ENCODE data around the gene TMEM204.

The TMEM204 gene

DNA sequence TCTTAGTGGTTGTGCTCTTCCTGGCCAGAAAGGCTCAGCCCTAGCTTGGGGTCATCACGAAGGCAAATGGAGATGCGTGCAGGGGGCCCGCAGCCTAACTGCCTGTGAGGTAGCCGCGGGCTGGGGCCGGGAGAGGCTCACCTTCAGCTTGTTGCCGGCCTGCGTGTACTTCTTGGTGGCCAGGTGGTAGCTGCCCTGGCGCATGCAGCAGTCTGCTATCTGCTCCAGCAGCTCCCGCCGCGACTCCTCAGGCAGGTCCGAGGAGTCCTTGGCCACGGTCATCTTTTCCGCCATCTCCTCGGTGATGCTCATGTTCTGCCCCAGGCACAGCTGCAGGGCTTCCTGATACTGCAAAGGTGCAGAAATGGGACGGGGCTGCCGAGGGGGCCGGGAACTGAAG is 13.0 kb upstream of the TMEM204 start:
- DNase-seq (ENCODE audit: low spot score) = no peak

DNA sequence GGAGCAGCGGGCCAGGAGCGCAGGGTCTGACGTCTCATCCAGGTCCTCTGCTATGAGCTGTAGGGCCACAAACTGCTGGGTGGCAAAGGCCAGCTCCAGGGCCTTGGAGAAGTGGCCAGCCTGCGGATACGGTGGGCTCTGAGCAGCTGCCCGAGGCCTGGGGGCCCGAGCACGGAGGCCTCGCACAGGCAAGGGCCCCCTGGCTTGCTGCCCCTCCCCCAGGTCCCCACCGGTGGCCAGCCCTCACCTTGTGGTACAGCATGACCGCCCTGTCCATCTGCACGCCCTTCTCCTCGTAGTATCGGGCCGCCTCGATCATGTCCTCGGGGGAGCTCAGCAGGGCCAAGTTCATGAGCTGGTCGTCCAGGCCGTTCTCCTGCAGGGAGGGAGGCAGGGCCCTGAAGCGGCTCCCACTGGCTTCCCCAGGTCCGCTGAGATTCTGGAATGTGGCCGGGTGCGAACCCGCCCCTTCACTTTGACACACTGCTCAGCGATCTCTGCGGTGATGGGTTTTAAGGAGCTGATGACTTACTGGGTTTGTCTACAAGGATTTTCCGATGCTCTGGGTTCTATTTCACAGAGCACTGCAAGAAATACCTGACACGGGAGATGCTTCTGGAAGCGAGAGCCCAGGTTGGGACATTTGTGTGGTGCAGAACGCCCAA is 9.8 kb upstream of the TMEM204 start:
- DNase-seq (ENCODE audit: low spot score) = no peak

DNA sequence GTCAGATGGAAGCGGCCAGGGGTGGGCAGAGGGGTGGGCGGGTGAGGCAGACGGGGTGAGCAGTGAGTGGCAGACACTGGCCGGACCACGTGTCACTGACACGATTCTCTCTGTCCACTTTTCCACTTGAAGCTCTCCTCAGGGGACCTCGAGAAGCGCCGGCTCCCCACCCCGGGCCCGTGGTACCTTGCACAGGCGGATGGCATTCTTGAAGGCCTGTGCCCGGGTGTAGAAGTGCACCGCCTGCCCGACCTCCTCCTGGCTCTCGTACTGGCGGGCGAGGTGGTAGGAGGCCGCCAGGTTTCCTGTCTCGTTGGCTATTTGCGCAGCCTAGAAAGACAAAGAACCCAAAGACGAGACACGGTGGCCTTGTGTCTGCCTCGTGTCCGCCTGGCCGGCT is 9.1 kb upstream of the TMEM204 start:
- DNase-seq (ENCODE audit: low spot score) = no peak

DNA sequence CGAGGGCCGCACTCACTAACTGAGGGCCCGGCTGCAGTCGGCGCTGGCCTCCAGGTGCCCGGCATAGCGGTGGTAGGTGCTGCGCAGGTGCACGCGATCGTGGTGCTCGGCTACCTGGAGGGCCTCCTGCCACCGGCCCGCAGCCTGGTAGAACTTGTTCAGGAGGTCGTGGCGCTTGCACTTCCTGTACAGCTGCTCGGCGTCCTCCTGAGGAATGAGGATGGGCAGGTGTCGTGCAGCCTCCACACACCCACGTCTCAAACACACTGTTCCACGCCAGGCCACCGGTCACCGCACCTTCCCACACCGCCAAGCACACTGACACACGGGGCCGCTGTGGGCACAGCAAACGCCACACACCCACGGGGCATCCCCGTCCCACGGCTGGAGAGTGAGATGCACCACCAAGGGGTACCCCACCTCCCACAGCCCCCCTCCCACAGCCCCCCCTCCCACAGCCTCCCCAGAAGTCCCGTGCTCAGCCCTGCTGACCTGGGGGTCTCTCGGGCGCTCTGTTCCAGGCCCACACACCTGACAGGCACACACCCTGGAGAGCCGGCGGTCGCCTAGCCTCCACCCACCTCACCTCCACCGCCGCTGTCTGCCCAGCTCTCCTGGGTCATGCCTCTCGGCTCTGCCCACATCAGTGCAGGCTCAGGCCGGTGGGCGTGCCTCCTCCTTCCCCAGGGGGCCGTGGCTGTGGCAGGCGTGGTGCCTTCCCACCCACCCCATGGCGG is 7.4 kb upstream of the TMEM204 start:
- DNase-seq (ENCODE audit: low spot score) = no peak

DNA sequence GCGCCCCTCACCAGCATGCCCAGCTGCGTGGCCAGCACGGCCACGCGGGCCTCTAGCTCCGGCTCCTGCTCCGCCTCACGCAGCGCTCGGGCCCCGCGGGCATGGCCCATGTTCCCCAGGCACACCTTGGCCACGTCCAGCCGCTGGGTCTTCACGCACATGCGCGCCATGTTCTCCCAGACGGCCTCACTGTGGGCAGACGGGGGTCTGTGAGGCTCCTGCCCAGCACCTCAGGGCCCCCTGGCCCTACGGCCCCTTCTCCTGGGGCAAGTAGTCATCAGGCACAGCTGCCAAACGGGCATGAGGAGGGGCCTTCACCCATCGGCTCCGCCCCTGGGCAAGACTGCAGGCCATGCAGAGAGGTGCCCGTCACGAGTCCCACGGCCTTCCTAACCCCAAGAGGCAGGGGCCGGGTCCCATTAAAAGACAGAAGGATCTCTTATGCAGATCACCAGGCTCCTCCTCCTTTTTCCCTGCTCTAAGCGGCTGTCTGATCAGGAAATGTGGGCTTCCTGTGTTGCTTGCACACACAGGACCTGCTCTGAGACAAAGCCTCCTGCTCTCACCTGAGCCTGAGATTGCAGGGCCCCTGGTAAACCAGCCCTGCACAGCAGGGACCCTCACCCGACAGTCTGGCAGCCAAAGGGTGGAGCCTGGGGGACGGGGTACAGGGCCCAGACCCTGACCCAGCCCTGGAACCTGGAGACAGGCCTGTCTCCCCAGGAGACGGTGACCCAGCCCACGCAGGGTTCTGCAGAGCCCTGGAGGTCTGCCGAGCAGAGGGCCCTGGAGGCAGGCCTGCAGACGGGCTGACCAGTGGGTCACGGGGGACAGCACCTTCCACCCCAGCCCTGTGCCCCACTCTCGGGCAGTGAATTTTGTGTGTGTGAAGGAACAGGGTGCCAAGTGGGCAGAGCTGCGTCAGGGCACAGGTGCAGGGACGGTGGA is 6.6 kb upstream of the TMEM204 start:
- DNase-seq (ENCODE audit: low spot score) = no peak

DNA sequence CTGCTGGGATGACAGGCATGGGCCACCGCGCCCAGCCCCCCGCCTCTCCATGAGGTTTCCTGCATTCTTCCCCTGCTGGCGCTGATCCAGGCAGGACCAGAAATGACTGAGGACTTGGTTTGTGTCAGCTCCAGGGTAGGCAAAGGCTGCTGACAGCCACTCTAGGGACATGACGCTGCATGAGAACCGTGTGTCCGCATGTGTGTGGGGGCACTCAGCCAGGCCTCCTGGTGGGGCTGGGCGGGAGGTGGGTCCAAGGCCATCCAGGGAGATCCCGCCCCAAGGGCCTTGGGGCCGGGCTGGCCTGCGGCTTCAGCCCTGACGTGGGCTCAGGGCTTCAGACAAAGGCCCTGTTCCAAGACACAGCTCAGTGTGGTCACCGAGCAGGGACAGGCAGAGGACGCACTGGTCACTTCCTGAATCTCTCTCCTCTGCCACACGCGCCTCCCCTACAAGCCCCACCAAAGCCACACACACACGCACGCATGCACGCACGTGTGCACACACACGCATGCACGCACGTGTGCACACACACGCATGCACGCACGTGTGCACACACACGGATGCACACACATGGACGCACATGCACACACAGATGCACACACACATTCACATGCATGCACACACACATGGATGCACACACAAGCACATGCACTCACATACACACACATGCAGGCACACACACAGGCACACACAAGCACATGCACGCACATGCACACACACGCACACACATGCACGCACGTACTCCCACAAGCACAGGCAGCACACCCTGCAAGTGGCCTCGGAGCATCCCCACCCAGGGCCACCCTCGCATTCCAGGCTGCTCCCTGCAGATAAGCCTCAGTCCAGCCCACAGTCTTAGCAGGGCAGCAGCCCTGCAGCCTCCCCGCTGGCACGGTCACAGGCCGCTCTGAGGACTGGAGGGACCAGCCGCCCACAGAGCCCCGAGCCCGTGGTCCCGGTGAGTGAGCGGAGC is 5.3 kb upstream of the TMEM204 start:
- no peak for DNase-seq (ENCODE audit: low spot score)

DNA sequence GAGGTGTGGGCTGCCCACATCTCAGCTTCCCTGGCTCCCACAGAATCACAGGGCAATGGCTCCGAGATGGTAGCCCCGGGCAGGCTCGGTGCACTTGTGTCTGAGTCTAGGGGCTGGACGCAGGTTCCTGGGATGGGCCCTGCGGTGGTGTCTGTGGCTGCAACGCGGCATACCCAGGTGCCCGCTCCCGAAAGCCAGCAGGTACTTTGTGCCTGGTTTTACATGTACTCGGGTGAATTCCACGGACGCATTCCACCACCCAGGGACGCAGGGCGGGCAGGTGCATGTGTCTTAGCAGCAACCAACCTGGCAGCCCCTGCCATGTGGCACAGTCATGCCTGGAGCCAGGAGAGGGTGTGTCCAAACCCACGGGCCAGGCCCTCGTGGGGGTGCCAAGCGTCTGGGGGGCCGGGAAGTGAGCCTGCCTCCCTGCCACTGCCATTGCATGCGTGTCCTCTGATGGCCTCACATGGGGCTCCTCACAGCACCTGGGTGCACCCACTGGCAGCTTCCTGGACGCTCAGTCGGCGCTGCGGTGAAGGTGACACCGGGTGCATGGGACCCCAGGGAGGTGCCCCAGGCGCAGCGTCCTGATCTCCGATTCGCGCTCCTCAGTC is 4.4 kb upstream of the TMEM204 start:
- DNase-seq (ENCODE audit: low spot score) = no peak

DNA sequence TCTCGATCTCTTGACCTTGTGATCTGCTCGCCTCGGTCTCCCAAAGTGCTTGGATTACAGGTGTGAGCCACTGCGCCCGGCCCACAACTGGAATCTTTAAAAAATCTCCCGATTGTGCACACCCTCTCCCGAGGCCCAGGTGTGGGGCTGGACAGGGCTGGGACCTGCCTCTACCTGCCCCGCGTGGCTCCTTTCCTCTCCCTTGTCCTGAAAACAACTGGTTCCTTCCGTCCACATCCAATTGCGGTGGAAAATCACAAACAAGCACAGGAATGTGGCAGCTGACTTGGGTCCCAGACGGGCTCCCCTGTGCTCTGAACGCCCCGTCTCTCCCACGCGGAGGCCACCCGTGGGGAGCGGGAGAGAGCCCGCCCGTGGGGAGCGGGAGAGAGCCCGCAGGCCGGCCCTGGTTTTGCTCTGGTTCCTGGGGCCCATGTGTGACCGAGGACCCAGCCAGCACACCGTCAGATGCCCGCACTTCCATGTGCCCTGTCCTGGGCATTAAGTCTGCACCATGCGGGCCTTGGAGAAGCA is 3.0 kb upstream of the TMEM204 start:
- no peak for DNase-seq (ENCODE audit: low spot score)

DNA sequence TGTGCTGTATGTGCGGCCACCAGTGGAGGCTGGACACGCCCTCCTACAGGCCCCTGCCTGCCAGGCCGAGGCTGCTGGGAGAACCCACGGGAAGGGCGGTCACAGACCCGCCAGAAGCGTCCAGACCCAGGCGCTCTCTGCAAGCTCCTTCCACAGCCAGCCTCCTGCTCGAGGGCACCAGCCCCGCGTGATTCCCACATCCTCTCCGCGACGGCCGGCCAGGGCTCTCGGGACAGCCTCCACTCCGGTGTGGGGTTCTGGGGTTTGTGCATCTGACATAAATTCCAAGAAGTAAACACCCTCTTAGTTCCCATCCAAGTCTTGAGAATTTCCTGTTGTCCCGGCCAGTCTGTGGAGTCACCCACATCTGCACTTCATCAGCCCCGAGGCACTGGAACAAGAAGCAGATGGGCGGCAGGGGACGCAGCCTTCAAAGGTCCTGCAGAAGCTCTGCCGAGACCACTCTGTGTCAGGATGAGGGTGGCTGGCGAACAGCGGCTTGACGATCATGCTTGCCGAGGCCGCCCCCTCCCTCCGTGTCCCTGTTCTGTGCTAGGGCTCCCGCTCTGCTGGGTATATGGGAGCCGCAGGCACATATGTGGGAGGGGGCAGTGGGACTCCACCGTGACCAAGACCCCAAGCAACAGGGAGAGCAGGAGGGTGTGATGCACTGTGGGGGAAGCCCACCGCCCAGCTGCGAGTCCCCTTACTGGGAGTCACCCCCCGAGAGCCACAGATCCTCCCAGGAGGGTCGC is 2.4 kb upstream of the TMEM204 start:
- DNase-seq (ENCODE audit: low spot score) = no peak

DNA sequence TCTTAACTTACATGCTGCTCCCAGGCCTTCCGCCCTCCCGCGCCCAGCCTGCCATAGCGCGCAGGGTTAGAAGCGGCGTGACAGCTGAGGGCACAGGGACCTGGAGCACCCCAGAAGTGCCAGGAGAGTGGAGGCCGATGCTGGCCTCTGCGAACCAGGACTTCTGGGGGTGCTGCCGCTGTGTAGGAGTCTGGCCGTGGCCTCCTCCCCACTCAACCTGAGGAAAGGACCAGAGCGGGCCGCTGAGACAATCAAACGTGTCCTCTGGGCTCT is 1.9 kb upstream of the TMEM204 start:
- DNase-seq (ENCODE audit: low spot score) = no peak

DNA sequence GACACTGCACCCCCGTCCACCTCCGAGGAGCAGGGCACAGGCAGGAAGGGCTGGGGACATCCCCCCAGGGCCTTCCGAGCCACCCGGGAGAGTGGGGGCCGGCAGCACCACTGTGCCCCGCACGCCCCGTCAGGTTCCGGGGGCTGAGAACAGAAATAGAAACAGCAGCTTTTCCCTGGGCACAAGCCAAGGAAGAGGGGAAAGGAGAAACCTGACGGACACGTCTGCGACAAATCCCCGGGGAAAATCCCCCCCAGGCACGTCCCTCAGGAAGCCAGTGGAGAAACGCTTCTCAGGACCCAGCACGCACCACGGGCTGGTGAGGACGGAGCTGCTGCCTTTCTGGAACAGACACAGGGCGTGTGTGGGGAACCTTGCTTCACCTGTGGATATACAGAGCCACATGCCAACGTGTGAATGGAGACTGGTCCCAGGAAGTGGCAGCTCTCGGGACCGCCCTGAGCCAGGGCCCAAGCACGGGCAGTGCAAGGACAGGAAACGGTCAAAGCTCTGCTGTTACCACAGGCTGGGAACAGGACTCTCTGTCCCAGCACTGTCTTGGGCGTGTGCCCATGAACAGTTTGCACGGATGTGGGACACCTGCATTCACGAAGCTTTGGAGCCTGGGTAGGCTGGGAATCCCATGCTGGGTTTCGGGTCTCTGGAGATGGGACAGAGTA is 1.2 kb upstream of the TMEM204 start:
- no peak for DNase-seq (ENCODE audit: low spot score)

DNA sequence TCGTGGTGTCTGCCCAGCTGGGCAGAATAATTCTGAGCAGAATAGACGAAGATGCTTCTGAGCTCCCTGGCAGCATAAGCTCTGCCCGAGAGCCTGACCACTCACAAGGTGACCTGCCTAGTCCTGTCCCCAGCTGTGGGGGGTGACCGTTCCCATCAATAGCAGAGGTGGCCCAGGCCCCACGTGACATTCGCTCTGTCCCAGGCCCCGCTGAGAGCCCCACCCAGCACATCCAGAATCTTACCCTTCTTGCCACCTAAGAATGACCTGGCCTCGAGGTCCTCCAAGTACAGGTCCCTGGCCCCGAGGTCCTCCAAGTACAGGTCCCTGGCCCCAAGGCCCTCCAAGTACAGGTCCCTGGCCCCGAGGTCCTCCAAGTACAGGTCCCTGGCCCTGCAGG is 695 bp upstream of the TMEM204 start:
- DNase-seq (ENCODE audit: low spot score) = no peak

DNA sequence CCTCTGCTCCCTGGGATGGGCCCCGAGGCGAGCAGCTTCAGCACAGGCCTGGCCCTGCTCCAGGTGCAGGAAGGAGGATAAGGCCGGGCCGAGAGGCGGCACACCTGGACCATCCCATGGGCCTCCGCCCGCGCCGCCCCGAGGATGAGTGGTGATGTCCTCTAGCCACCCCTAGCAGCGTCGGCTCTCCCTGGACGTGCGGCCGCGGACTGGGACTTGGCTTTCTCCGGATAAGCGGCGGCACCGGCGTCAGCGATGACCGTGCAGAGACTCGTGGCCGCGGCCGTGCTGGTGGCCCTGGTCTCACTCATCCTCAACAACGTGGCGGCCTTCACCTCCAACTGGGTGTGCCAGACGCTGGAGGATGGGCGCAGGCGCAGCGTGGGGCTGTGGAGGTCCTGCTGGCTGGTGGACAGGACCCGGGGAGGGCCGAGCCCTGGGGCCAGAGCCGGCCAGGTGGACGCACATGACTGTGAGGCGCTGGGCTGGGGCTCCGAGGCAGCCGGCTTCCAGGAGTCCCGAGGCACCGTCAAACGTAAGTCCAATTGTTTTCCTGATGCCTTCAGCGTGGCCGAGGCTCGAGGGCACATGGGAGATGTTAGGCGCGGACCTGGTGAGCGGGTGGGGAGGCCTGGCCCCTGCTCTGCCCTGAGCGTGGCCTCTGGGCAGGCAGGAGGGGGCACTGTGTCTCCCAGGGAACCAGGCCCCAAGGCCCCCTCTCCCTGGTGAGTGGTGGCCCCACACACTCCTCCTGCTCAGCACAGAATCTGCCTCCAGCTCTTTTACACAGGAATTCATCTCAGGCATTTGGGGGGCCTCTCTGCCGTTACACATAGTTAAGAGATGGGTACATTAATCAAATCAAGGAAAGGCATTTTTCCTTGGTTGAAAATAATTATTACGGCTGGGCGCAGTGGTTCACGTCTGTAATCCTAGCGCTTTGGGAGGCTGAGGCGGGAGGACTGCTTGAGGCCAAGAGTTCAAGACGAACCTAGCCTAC is 855 bp downstream of the TMEM204 start:
- no peak for DNase-seq (ENCODE audit: low spot score)

DNA sequence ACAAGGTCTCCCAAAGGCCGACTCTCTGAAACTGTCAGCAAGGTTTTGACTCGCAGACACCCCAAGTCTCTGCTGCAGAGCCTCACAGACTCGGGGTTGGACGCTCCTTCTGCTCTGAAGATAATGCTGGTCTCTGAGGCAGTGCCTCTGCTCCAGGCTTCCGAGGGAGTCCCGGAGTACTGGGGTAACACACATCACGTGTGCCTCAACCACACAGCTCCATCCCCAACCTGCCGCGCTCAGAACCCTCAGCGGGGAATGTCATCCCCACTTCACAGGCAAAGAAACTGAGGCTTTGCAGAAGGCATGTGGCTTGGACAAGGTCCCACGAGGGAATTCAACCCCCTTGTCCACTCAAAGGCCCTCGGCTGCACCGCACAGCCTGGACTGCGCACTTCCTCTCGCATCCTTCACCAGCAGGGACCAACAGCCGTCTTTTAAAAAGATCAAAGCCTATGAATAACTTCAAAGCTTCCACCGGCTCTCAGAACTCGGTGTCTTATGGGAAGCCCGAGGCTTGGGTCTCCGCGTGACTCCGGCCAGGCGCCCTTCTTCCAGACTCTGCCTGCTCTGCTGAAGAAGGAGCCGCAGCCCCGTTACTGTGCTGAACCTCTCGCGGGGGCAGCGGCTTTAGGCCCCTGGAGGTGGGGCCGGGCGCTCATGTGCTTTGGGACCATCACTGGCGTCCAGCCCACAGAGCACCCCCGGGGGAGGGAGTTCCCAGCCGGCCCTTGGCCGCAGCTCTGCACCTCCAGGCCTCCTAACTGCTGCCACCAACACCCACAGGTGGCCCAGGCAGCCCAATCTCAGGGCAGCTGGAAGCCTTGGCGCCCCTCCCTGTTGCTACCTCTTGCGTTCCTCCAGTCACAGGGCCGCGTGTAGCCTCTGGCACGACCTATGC is 2.2 kb downstream of the TMEM204 start:
- DNase-seq (ENCODE audit: low spot score) = no peak

DNA sequence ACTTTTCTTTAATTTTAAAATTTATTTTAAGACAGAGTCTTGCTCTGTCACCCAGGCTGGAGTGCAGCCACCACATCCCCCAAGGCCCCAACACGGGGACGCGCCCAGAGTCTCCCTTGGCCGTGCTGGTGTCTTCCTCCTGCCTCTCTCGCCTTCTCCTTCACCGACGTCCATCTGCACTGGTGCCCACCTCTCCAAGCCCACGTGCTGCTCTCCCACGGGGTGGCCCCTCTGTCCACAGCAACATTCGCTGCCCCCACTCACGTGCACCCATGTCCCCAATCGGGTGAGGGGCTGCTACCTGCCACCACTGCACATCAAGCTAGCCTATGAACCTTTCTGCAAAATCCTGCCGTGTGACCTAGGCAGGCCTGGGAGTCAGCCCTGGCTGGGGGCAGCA is 3.1 kb downstream of the TMEM204 start:
- DNase-seq (ENCODE audit: low spot score) = no peak

DNA sequence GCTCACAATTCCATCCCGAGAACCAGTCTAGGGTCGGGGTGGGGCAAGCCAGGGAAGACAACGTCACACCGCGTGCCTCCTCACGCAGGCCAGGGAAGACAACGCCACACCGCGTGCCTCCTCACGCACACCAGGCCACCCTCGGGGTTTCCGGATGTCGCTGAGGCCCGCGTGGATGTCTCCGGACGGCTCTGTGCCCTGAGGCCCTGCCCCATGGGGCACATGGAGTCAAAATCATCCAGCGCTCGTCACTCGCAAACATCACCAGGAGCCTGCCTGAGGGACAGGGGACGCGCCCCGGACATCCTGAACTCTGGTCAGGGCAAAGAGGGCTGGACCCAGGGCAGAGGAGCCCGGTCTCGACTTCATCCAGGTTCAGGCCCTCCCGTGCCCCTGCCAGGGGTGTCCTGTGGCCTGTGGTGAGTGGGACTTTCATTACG is 3.7 kb downstream of the TMEM204 start:
- DNase-seq (ENCODE audit: low spot score) = no peak

DNA sequence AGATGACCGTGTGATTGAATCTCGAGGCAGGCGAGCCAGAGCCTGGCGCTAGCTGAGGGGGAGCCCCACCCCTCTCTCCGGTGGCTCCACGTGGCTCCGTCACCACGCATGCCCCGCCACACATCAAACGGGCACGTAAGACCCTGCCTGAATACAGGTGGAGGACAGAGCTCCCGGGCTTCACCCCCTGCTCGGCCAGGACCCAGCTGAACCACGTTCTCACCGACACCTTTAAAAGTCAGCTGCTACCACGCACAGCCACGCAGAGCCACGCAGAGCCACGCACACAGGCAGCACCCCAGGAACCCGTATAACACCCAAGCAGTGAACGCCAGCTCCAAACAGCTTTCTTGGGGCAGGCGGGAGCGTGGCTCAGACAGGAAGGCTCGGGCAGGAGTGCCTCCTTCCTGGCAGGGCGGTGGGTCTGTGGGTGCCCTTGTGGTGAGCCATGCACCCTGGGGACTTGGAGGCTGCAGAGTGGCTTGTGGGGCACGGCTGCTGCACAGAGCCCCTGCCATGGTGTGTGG is 4.4 kb downstream of the TMEM204 start:
- no peak for DNase-seq (ENCODE audit: low spot score)

All from COLO829 (cell line).